Measurements from ENCODE around the gene ELMO2.

The ELMO2 gene

DNA sequence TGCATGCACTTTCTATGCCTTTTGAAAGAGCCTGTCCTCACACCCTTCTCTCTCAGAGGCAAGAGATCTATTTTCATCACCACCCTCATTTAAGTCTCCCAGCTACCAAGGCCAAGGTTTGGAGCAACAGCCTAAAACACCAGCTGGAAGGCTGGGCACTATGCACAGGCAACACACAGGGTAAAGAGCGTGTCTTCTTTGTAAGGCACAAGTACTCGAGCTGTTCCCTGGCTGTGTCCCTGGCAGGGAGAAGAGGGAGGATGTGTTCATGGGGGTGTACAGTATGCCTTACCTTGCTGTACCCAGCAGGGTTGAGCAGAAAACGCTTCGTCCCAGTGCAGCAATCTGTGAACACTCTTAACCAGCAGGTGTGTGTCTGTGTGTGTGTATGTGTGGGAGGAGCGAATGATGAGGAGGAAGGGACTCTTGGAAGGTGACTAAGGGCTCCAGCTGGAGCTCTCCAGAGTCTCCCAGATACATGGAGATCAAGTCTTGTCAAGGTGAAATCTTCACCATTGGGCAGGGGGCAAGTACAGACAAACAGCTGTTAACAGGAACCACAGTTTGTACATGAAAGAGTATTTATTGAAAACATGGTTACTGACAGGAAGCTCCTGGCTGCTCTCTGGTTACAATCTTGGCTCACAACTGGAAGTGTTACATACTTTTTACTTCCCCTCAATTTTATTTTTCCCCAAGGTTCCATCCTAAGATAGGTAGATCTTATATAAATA, 40.8 kb downstream of the ELMO2 start:
- no peak for DNase-seq

GRCh38 chr20:46364670-46365486, 41.5 kb downstream of the ELMO2 start:
- DNase-seq = no peak

DNA sequence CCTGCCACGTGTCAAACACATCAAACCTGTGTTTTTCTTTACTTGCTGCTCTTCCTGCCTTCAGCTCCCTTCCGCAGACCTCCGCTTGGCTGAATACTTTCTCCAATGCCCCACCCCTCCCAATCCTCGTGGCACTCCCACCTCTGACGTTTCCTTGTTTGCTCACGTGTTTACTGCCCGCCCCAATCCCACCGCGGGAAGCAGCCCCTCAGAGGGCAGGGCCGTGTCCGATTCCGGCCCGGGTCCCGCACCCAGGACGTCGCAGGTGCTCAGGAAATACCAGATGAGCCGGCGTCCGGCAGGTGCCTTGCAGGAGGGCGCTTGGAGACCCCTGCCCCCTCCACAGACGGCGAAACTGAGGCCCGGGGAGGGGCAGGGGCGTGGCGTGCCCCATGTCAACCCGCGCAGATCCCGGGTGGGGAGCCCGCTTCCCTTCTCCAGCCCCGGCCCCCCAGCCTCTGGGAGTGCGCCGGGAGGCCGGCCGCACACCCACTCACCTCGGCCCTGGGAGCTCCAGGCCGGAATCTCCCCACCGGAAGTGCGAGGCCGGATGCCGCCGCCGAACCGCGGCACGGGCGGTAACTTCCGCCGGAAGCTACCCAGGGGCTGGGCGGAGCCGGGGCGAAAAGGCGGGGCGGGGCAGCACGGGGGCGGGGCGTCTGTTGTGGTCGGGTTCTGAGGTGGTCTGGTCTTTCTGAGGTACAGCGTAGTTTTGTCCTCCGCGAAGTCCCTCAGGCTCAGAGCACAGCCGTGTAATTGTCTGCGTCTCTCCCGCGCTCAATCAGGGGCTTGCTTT, 42.3 kb downstream of the ELMO2 start:
- no peak for DNase-seq

DNA sequence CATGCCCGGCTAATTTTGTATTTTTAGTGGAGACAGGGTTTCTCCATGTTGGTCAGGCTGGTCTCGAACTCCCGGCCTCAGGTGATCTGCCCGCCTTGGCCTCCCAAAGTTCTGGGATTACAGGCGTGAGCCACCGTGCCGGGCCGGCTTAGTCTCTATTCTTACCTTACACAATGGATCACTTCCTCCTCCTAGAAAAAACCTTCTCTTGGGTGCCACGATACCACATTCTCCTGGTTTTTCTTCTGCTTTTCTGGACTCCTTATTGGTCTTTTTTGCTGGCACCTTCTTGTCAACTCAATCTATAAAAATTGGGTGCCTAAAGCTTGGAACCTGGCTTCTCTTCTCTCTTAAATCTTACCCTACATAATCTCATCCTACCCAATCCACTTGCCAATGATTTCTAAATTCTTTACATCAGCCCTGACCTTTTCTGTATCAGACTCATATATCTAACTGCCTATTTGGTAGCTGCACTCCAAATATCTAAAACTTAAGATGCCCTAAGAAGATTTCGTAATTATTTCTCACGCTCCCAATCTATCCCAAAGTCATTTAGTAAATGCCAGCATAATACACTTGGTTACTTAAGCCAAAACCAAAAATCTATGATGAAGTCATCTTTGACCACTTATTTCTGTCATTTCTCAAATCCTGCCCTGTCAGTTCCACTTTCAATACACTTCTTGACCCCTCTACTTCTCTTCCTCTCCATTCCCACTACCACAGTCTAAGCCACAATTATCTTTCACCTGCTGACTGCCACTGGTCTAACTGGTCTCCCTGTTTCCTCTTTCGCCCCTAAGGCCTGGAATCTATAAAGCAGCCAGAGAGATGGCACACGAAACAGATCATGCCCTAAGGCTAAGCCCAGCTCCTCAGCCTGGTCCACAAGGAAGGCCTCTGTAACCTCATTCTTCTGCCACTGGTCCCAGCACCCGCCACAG, 43.2 kb downstream of the ELMO2 start:
- DNase-seq = no peak

GRCh38 chr20:46361811-46362210, 44.6 kb downstream of the ELMO2 start:
- no peak for DNase-seq

GRCh38 chr20:46361381-46361780, 45.0 kb downstream of the ELMO2 start:
- no peak for DNase-seq

DNA sequence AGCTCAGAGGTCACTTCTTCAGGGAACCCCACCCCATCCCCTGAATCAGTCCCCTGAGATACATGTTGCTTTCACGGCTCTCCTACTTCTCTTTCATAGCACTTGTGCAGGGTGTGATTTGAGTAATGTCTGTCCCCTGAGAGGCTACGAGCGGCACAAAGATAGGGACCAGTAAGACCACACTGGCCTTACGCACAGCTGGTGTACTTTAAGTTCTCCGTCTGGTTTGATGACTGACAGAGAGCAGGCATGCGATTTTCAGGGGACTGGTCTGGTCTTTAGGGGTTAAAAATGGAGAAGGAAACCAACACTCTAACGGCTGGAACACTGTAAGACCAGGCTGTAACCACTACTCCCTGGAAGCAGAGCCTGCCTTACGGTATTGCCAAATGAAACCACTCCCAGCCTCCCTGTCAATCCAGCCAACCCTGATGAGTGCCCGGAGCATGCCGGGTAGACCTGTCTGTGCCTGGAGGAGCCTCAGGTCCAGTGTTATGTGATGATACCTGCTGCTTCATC, 47.1 kb downstream of the ELMO2 start:
- DNase-seq = no peak

DNA sequence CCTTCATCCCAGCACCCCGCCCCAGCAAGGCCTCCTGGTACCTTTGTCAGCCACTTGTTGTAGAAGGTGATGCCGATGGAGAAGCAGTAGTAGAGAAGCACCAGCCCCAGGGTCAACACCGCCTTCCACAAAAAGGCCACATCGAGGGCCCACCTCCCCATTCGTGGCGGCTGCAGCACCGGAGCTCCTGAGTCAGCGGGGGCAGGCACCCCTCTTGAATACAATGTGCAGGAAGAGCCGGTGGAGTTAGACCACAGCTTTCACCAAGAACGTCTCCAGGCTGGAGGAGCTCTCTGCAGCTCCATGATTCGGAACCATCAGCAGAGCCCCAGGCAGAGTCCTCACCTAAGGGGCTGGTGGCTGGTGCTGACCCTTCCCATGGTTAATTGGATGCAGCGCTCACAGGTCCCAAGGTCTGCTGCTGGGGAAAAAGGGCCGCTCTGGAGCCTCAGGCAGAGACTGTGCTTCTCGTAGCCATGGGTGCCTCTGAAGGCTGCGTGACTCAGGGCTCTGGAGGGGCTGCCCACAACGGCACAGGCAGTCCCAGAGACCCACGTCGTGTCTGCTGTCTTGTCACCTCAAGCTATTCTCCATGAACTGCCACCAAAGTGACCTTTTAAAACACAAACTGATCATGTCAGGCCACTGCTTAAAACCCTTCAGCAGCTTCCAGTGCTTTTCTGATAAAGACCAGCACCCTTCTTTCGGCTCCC, 47.9 kb downstream of the ELMO2 start:
- DNase-seq = no peak

DNA sequence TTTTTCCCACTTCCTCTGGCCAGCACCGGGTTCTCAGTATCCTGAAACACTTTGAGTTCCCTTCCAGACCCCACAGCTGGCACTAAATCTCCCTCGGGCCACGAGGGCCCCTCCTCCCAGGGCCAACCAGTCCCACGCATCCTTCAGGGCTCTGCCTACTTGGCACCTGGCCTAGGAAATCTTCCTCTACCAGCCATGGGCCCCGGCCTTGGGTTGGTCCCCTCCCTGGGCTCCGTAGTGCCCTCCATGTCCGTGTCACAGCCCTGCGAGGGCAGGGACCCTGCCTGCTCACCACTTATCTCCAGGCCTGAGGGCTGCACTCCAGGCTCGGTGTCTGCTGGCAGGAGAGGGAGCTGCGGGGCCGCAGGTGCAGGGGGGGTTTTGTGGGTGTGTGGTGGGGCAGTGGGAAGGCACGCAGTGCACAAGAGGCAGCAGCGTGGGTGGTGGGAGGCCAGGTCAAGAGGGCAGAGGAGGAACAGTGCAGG, 49.3 kb downstream of the ELMO2 start:
- DNase-seq = no peak

- no peak for DNase-seq
These were observed 50.0 kb downstream of the ELMO2 start for GRCh38 chr20:46356195-46357029.

GRCh38 chr20:46355778-46356177, 50.6 kb downstream of the ELMO2 start:
- DNase-seq = no peak

- DNase-seq = no peak
These were observed 51.3 kb downstream of the ELMO2 start for GRCh38 chr20:46354920-46355654.

DNA sequence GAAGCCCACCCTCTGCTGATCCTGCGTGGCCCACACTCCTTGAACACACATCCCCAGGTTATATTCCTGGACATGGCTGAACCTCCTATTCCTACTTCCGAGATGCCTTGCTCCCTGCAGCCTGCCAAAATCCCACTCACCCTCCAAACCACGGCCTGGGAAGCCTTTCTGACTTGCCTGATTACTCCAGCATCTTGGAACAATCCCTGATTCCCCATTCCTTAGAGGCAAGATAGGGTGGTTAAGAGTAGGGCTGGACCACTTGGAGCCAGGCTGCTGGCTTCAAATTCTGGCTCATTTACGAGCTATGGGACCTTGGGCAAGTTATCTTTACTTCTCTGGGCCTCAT, 52.2 kb downstream of the ELMO2 start:
- no peak for DNase-seq

DNA sequence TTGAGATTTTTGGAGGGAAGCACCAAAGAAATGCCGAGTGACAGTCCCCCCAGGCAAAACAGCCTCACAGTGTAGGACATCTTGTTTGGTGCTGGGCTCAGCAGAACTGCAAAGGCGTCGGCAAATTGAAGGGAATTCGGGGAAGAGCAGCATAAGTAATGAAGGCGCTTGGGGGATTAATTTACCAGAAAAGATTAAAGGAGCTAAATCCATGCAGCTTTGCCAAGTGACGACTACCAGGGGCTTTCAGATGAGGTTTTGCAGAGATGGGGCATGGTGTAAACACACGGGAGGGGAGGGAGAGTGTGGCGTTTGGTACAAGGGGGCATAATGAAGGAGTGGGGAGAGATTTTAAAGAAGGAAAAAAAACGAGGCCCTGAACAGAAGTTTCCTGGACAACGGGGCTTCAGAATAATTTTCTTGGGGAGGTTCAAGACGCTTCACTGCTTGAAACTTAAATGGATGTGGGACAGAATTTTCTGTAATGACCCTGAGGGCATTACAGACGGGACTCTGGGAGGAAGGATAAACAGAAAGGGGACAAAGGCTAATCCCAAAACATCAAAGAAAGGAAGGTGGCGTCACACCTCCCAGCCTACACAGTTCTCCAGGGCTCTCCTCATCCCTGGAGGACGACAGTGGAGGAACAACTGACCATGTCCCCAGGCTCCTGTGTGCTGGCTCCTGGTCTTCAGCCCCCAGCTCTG, 52.8 kb downstream of the ELMO2 start:
- DNase-seq = no peak

DNA sequence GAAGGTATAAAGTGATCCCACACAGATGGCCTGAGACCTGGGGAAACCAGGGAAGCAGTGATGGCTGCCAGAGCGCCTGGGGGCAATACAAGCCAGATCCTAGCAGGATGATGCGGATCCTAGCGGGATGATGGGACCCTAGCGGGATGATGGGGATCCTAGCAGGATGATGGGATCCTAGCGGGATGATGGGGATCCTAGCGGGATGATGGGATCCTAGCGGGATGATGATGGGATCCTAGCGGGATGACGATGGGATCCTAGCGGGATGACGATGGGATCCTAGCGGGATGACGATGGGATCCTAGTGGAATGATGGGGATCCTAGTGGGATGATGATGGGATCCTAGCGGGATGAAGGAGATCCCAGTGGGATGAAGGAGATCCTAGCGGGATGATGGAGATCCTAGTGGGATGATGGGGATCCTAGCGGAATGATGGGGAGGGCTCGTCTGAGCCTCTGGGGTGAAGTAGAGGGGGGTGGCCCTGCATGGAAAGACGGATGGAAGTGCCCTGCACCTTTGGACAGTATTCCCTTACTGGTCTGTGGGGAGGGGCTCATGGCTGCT, 54.0 kb downstream of the ELMO2 start:
- no peak for DNase-seq

GRCh38 chr20:46351357-46352058, 54.9 kb downstream of the ELMO2 start:
- DNase-seq = no peak

DNA sequence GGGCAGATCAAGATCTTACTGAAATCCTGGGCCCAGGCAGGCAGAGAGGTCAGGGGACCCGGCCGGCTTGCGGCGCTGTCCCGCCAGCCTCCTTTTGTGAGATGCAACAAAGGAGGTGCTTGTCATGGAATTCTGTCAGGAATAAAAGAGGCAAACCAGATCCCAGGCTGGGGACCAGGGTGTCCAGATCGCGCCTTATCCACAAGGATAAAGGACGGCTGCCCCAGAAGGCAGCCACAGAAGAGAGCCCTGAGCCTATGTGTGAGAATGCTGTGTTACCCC, 55.5 kb downstream of the ELMO2 start:
- DNase-seq = no peak
